ENCODE results near the gene MAP4K5.

Gene MAP4K5

DNA sequence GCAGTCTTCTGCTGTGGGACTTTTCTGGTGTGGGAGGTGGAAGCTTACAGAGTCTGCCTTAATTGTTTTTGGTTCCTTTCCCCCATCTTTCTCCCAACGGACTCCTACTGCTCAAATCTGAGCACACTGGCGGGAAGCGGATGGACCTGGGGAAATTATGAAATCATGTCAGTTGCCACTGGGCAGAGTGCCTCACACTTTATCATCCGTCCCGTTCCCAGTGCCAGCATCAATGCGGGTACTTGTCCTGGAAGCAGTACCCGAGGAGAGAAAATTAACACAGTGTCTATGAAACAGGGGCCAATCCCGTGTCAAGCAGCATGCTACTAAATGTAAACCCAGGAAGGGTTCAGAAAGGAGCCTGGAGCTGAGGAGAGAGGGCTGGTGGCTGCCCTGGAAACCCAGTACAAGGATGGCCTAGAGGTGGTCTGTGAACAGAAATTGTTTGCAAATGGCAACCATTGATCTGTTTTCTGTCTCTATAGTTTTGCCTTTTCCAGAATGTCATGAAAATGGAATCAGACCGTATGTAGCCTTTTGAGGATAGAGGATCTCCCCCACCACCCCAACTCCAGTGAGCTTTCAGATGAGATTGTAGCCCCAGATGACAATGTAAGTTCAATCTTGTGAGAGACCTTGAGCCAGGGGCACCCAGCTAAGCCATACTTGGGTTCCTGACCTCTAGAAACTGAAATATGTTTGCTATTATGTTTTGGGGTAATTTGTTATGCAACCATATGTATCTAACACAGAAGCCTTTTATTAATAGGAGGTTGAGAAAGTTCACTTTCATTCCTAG lies 134.8 kb downstream of the MAP4K5 start:
- DNase-seq: no peak

DNA sequence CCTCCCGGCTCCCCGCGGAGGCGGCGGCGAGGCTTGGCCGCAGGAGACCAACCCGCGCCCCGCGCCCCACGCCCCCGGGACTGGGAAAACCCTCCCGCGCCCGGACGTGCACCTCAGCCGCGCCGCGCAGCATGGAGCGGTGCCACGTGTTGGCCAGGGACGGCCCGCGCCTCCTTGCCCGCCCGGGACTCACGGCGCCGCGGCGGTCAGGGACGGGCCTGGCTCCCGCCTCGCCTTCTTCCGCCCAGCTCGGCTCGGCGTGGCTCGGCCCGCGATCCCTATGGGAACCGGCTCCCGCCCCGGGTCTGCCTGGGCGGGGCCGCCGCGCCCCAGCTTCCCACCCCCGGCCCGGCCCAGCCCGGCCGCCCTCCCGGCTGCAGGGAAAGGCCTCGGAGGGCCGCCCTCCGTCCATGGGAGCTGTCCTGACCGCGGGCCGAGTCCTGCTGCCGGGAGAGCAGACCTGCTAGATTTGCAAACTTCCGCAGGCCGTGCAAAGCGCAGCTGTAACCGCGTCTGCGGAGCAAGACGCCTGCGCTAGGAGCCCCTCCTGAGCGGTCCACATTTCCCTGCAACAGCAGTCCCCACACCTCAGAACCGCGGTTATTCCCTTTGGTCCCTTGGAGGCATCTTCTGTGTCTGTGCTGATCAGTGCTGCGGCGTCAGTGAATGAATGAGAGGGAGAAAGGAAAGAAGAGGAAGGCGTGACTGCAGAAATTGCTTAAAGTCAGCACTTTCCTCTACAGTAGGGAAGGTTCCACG lies 135.6 kb downstream of the MAP4K5 start, which contains the start of gene CDKL1:
Gene CDKL1, minus strand, starts transcription at position 251 of the 759 bp plus-strand sequence. CDS start 1,013 bp downstream, outside the sequence.
- DNase-seq: peak; percentile 91

DNA sequence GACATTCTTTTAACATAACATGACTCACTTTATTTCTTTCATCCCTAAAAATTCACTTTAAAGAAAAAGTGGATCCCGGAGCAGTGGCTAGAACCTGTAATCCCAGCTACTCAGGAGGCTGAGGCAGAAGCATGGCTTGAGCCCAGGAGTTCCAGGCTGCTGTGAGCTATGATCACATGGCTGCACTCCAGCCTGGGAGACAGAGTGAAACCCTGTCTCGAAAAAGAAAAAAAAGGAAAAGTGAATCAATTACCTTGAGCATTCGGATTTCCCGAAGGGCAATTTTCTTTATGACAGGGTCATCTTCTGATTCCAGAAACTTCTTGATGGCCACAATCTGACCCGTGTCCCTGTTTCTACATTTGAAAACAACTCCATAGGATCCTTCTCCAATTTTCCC lies 136.9 kb downstream of the MAP4K5 start:
- no peak for DNase-seq

DNA sequence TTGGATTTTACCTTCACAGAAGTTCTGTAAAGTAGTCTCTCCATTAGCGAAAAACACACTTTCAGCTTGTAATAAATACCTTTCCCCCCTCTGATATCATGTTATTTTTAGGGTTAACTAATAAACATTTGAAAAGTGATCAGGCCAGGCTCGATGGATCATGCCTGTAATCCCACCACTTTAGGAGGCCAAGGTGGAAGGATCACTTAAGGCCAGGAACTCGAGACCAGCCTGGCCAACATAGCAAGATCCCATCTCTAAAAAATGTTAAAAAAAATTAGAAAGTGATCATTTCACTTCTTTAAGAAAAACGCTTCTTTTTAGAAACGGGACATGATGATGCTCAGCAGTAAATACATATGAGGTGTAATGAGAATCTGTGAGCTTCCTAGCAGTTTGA lies 137.7 kb downstream of the MAP4K5 start:
- DNase-seq: no peak

DNA sequence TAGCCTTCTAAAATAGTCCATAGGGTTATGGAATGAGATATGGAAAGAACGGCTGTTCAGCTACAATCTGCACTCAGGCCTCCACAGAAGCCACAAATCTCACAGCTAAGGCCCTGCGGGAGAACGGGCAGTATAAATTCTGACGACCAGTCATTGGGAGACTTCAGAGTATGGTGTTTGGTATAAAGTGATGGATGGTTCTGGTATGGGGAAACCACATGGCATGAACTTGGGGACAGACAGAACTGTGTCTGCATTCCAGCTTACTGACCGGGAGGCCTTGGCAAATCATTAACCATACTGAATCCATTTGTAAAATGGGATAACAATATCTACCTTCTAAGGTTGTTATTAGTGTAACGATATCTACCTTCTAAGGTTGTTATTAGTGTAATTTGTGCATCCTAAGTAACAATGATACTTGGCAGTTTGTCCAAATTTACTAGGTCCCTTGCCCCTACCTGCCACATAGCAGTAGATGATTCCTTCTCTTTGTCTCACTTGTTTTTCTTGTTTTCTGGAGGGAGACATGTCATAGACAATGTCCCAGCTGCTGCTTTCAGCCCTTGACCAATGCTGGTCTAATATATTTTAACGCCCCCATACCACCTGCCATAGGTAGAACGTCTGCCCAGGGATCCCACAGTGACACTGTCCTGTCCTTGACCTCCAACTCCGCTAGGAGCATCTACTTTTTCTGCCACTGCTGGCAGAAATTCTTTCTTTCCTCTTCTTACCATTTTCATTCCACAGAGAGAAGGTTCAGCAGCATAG lies 142.5 kb downstream of the MAP4K5 start:
- DNase-seq: no peak

DNA sequence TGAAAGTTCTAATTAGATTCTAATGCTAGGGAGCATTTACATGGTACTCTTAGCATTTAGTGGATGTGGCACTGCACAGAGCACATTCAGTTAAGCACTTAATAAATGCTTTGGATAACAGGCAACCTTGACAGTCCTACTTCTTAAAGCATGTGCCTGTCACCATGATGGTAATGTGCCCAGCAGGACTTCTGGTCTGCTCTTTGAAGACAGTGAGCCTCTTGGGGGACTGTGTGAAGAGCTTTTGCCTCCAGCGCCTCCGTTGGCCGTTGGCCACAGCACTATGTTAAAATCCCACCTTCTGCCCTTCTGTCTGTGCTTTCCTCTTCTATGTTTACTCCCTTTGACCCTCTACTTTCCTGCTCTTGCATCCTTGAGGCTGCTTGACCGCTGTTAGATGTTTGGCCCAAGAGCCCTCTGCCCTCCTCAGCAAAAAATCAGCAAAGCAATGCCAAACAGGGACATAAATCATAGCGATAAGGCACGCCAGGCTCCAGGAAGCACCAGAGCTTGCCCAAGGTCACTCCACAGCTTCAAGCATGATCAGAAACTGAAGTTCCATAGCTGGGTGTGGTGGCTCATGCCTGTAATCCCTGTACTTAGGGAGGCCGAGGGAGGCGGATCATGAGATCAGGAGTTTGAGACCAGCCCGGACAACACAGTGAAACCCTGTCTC lies 144.0 kb downstream of the MAP4K5 start:
- no peak for DNase-seq

DNA sequence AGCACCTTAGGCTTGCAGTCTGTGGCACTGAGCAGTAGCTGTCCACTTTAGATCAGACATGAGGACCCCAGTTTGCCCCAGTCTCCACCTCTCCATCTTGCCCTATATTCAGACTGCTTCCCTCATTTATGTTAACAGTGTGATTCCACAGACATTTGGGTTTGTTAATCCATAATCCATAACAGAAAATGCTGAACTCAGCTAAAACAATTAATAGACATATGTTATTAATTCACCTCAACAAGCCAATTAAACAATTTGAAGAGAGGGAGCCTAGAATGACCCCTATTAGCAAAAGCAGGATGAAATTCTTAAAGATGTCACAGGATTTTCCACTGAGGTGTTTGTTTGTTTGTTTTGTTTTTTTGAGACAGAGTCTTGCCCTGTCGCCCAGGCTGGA lies 144.8 kb downstream of the MAP4K5 start:
- DNase-seq: no peak

DNA sequence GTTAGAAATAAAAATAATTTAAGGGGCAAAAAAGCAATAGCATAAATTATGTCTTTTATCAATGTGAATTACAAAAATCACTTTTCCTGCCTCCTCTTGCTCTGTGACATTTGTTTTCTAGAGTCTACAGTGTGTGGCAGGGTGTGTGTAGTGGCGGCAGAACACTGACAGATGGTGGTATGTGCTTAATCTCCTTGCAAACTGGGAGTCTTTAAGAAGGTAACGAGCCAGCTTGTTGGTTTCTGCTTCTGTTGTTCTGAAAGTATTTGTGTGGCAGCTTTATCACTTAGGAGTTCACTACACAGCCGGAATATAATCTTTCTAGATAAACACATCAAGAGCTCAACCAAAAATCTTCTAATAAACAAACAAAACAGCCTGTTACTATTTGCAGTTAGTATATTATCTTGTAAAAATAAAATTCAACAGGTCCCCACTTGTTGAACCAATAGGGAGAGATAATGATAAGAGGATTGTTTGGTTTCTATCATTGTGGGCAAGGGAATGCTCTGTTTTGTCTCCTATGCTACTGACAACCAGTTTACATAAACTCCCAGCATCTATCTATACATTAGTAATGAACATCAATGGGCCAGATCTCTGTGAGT lies 148.6 kb downstream of the MAP4K5 start:
- DNase-seq: no peak

DNA sequence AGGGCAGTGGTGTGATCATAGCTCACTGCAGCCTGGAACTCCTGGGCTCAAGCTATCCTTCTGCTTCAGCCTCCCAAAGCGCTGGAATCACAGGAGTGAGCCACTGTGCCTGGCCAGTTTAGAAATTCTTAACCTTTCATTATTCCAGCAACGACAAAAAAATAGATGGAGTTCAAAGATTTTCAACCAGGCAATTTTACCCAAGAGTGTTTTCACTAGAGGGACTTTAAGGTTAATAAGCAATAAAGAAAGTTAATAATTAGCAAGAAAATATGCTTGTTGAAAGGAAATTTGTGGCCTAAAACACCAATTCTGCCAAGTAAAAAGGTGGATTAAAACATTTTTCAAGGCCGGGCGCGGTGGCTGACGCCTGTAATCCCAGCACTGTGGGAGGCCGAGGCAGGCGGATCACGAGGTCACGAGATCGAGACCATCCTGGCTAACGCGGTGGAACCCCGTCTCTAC lies 150.5 kb downstream of the MAP4K5 start:
- no peak for DNase-seq

DNA sequence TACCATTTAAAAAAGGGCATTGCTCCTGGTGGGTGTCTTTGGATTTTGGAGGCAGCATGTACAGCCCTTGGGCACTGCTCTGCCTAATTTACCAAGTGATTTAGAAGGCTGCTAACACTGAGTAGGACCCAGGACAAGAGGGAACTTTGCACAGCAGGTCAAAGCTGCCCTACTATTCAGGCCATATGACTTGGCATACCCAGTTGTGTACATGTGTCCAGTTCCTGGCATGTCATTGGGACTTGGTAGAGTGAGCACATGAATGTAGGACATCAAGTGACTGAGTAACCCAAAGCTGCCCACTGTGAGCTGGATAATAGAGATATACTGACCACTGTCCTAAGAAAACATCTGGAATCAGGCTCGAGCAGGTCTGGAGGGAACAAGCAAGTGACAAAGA lies 151.4 kb downstream of the MAP4K5 start:
- DNase-seq: no peak

DNA sequence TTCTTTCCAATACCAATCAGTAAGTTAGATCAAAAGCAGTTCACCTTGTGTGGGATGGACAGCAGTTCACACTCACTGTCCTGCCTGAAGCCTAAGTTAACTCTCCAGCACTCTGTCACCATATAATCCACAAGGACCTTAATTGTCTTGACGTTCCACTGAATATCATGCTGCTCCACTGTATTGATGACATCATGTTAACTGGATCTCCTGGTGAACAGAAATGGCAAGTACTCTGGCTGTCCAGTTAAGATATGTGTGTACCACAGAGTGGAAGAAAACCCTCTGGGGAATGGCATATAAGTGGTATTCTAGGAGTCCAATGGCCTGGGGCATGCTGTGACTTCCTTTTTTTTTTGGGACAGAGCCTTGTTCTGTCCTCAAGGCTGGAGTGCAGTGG lies 151.9 kb downstream of the MAP4K5 start:
- no peak for DNase-seq

DNA sequence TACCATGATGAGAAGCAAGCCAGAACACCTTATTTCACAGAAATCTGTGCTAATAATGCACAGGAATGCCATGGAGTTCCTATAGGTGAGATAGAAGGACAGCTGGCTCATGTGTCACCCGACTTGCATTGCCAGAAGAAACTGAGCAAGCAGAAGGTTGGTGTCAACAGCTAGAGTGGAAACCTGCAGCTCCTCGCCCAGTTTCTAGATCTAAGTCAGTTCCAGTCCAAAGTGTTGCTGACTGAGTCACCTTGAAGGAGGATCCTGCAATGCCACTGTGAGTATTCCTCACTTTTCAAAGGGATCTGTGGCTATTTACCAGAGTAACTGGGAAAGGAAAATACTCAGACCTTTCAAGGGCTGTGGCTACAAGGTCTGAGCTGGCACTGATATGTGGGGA lies 152.8 kb downstream of the MAP4K5 start:
- DNase-seq: no peak

DNA sequence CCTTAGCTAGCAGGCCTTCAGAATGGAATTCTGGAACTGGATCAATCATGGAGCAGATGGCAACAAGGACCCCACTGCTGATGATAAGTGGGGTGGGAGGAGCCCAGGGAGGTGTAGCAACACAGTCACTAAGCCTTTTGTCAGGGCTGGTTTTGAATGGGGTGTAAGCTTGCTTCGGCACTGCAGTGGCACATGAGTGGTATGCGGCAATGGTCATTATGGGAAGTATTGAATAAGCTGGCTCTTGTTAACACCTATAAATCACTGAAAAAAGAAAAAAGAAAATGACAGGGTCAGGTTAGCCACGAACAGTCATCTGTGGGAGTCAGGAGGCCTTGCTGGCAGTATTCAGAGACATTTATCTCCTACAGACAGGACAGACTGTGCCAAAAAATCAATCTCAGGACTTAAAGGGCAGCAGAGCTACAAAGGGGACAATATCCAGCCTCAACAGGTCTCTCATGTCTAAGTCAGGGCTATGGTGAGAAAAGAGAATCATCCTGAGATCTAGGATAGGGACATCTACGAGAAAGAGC lies 154.8 kb downstream of the MAP4K5 start:
- no peak for DNase-seq

DNA sequence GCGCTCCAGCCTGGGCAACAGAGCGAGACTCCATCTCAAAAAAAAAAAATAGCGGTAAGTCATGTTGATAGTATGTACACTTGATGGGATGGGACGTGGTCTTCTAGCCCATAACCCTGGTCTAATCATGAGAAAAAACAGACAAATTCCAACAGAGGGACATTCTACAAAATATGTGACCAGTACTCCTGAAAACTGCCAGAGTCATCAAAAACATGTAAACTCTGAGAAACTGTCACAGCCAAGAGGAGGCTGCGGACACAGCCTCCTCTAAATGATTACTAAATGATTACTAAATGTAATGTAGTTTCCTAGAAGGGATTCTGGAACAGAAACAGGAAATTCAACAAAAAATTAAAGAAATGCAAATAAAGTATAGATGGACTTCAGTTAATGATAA lies 156.6 kb downstream of the MAP4K5 start:
- DNase-seq: no peak

DNA sequence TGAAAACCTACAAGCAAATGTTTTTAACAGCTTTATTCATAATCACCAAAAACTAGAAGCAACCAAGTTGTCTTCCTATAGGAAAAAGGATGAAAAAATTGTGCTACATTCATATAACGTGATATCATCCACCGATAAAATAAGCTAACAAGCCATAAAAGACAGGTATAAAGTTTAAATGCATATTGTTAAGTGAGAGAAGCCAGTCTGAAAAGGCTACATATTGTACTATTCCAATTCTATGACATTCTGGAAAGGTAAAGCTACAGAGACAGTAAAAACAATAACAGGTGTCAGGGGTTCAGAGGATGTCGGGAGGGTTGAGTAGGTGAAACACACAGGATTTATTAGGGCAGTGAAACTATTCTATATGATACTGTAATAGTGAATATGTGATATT lies 158.4 kb downstream of the MAP4K5 start:
- no peak for DNase-seq

DNA sequence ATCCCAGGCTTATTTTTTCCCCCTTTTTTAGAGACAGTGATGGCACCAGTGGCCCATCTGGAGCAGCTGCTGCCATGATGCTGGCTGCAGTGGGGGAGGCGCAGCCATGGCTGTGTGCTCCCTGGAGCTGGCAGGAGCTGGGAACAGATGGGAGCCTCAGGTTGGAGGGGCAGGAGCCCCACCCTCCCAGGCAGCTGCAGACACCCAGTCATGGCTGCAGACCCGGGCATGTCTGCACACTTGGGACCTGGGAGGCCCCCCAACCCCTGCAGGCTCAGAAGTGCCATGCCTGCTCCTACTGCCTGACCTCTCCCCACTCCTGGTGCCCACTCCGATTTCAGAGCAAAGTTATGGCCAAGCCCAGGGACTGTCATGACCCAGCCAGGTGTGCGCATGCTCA lies 160.8 kb downstream of the MAP4K5 start:
- no peak for DNase-seq

Measured in islet precursor cell (in vitro differentiated cells).